Panc1 (cell line): ENCODE measurements around the gene NTM. TPM values are rescaled to one million over a fixed set of nuclear protein-coding genes. Genes with fewer than 3 reads are reported as not detected.

Source experiments
- ATAC-seq: fragments of 200-7000 bp; cut with Tn5 transposase; 2 replicates; pipeline ENCODE4 v1.9.1; 2020; ENCODE audit warnings: mild to moderate bottlenecking, moderate library complexity
- BruUV-seq: library from RNA; stranded (reverse); fragments of 400-500 nt; replicated peaks from 2 replicates; lab custom pipeline; 2021; lab: Mats Ljungman, UMichigan
- CTCF ChIA-PET: fragments of 300-600 bp; sonication (Branson Sonifier 250); formaldehyde crosslinking; loops from one replicate; lab custom pipeline; 2022; ENCODE audit warnings: antibody characterized with exemption; lab: Charles Lee
- POLR2A ChIA-PET: fragments of 300-600 bp; sonication (Branson Sonifier 250); formaldehyde crosslinking; loops from one replicate; lab custom pipeline; 2022; ENCODE audit warnings: antibody characterized with exemption; lab: Charles Lee
- DNase-seq: peaks from one replicate; pipeline ENCODE4 v3.0.0-alpha.2; 2010; ENCODE audit warnings: low read depth, low spot score
- H3K27ac ChIP-seq: 2 replicates; pipeline ENCODE4 v1.5.1; 2011; ENCODE audit warnings: mild to moderate bottlenecking, low read length, inconsistent platforms
- H3K27me3 ChIP-seq: fragments of 200-500 bp; sonication (Bioruptor generic); 2 replicates; pipeline ENCODE4 v1.6.0; 2014; ENCODE audit warnings: low read length, inconsistent platforms; ENCODE audit not compliant: control insufficient read depth, insufficient read depth
- H3K36me3 ChIP-seq: fragments of 200-500 bp; sonication (Bioruptor generic); 2 replicates; pipeline ENCODE4 v1.5.1; 2014; ENCODE audit warnings: inconsistent platforms, mild to moderate bottlenecking, low read length, moderate library complexity; ENCODE audit not compliant: control insufficient read depth, insufficient read depth
- H3K4me1 ChIP-seq: 2 replicates; pipeline ENCODE4 v1.5.1; 2011; ENCODE audit warnings: inconsistent platforms, mild to moderate bottlenecking, low read length, moderate library complexity; ENCODE audit not compliant: control insufficient read depth, insufficient read depth
- H3K4me3 ChIP-seq, 2 experiments: 2 replicates each; pipeline ENCODE4 v1.5.1; 2011 to 2012; ENCODE audit warnings: low read depth in 2 of 2, low read length in 2 of 2, mild to moderate bottlenecking in 2 of 2, inconsistent platforms in 1 of 2, moderate library complexity in 1 of 2
- H3K9me3 ChIP-seq: fragments of 200-500 bp; sonication (Bioruptor generic); 2 replicates; pipeline ENCODE4 v1.5.1; 2014; ENCODE audit warnings: low read depth, mild to moderate bottlenecking, inconsistent platforms, low read length, moderate library complexity; ENCODE audit not compliant: control insufficient read depth, insufficient read depth
- POLR2AphosphoS5 ChIP-seq: IDR thresholded peaks from 2 replicates; pipeline ENCODE4 v1.6.1; 2012; ENCODE audit warnings: mild to moderate bottlenecking, low read depth, low read length, moderate library complexity
- SIN3A ChIP-seq: IDR thresholded peaks from 2 replicates; pipeline ENCODE4 v1.6.1; 2012; ENCODE audit warnings: low read depth, mild to moderate bottlenecking, low read length, moderate library complexity, borderline replicate concordance; ENCODE audit not compliant: insufficient read depth
- TCF7L2 ChIP-seq: IDR thresholded peaks from 2 replicates; pipeline ENCODE4 v1.6.1; 2011; ENCODE audit warnings: mild to moderate bottlenecking, low read depth, low read length, inconsistent platforms
- in situ Hi-C: cut with HindIII; loops from 2 replicates; pipeline ENCODE4 v1.10.0; 2016; ENCODE audit warnings: low sequenced_read_pairs, low pct_unique_long_range_greater_than_20kb
- intact Hi-C: fragments of 100-400 bp; cut with micrococcal nuclease; formaldehyde crosslinking; loops from one replicate; pipeline ENCODE4 v1.10.0; 2022; ENCODE audit not compliant: unreplicated experiment
- total RNA-seq: library from RNA; stranded (reverse); gene quantifications from one replicate; pipeline ENCODE4 v1.2.1, GENCODE V29; 2021; ENCODE audit not compliant: unreplicated experiment
- TF ChIP-seq, protein P1 (sequence below), 2 experiments: IDR thresholded peaks; 2 replicates each; pipeline ENCODE4 v1.6.1; 2011 to 2012; ENCODE audit warnings: low read depth in 2 of 2, control low read depth in 1 of 2, low read length in 1 of 2, mild to moderate bottlenecking in 1 of 2, moderate library complexity in 1 of 2; ENCODE audit not compliant: insufficient read depth in 1 of 2
- TF ChIP-seq, protein P2 (sequence below): fragments of 450-650 bp; IDR thresholded peaks from 2 replicates; pipeline ENCODE4 v1.5.1; 2017; ENCODE audit warnings: mild to moderate bottlenecking

The NTM gene
- total RNA-seq, 1 experiment from 2014 or later = 0.10 TPM

DNA sequence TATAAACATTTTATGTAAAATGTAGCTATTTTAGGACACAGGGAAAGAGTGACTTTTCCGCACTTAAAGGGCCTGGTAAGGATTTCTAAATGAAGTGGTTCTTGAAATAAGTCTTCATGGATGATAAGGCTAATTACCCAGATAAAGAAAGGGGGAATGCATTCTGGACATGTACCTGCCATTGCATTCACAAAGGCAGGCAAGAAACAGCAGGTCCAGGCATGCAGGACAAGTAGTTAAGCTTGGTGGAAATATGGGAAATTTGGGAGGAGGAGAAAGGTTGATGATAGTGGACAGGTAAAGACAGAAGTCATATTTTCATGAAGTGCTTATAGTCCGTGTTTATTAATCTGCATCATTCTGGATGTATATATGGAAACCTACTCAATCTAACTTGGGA lies 621.2 kb downstream of the NTM start:
- Histone ChIP-seq H3K27me3 (no peaks in the 10 kb centered on the region), H3K4me3 (no peak overlapping the region), H3K9me3 (peaks cover 3% of the 10 kb centered on the region; the same call in 1 of the 2 replicates), H3K27ac (no peak overlapping the region), H3K4me1 (no peaks in the 10 kb centered on the region), H3K36me3 (no peaks in the 10 kb centered on the region)
- no TSS peak for BruUV-seq
- POLR2A ChIA-PET = no interaction called here
- intact Hi-C loops = no loop called here
- DNase-seq (no peak), ATAC-seq (no peak)
- in situ Hi-C loops = no loop called here
- TF ChIP-seq TCF7L2 (no peak), SIN3A (no peak), POLR2AphosphoS5 (no peak)
- TF ChIP-seq, protein P1, sequence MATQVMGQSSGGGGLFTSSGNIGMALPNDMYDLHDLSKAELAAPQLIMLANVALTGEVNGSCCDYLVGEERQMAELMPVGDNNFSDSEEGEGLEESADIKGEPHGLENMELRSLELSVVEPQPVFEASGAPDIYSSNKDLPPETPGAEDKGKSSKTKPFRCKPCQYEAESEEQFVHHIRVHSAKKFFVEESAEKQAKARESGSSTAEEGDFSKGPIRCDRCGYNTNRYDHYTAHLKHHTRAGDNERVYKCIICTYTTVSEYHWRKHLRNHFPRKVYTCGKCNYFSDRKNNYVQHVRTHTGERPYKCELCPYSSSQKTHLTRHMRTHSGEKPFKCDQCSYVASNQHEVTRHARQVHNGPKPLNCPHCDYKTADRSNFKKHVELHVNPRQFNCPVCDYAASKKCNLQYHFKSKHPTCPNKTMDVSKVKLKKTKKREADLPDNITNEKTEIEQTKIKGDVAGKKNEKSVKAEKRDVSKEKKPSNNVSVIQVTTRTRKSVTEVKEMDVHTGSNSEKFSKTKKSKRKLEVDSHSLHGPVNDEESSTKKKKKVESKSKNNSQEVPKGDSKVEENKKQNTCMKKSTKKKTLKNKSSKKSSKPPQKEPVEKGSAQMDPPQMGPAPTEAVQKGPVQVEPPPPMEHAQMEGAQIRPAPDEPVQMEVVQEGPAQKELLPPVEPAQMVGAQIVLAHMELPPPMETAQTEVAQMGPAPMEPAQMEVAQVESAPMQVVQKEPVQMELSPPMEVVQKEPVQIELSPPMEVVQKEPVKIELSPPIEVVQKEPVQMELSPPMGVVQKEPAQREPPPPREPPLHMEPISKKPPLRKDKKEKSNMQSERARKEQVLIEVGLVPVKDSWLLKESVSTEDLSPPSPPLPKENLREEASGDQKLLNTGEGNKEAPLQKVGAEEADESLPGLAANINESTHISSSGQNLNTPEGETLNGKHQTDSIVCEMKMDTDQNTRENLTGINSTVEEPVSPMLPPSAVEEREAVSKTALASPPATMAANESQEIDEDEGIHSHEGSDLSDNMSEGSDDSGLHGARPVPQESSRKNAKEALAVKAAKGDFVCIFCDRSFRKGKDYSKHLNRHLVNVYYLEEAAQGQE (IDR thresholded peaks at IDR 0.05; ENCODE audit: insufficient read depth in 1 of 2, low read depth in 2 of 2, low read length in 1 of 2) = no peak
- TF ChIP-seq, protein P2, sequence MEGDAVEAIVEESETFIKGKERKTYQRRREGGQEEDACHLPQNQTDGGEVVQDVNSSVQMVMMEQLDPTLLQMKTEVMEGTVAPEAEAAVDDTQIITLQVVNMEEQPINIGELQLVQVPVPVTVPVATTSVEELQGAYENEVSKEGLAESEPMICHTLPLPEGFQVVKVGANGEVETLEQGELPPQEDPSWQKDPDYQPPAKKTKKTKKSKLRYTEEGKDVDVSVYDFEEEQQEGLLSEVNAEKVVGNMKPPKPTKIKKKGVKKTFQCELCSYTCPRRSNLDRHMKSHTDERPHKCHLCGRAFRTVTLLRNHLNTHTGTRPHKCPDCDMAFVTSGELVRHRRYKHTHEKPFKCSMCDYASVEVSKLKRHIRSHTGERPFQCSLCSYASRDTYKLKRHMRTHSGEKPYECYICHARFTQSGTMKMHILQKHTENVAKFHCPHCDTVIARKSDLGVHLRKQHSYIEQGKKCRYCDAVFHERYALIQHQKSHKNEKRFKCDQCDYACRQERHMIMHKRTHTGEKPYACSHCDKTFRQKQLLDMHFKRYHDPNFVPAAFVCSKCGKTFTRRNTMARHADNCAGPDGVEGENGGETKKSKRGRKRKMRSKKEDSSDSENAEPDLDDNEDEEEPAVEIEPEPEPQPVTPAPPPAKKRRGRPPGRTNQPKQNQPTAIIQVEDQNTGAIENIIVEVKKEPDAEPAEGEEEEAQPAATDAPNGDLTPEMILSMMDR = no peak
- CTCF ChIA-PET = no interaction called here

DNA sequence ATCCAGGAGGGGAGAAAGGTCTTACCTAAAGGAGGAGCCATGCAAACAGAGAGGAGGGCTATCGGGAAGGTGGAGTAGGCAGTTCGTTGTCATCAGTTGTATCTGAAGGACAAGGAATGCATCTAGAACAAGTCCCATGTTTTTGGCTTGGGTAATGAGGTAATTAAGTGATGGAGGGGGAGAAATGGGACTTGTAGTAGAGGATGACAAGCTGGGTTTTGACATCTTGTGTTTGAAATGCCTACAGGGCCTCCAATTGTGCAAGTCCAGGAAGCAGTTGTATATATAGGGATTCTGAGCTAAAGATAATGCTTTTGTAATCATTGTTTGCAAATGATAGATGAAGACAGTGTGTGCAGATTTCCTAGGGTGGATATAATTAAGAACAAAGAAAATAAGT lies 622.8 kb downstream of the NTM start:
- Histone ChIP-seq H3K9me3 (peaks cover 3% of the 10 kb centered on the region; the same call in 1 of the 2 replicates), H3K27me3 (no peaks in the 10 kb centered on the region), H3K4me1 (no peaks in the 10 kb centered on the region), H3K27ac (no peak overlapping the region), H3K36me3 (no peaks in the 10 kb centered on the region), H3K4me3 (no peak overlapping the region)
- ChIA-PET CTCF (no interaction called here), POLR2A (no interaction called here)
- no TSS peak for BruUV-seq
- TF ChIP-seq TCF7L2 (no peak), POLR2AphosphoS5 (no peak), SIN3A (no peak)
- TF ChIP-seq, protein P2 = no peak
- TF ChIP-seq, protein P1 (IDR thresholded peaks at IDR 0.05; ENCODE audit: insufficient read depth in 1 of 2, low read depth in 2 of 2, low read length in 1 of 2) = no peak
- ATAC-seq = no peak
- no peak for DNase-seq
- in situ Hi-C loops (no loop called here), intact Hi-C loops (no loop called here)
